Stimulated activated naive B cell treated with anti-CD40 and anti-IgM and Interleukin-4, amounts not matched to agents 10 μg/mL and 1 μg/mL and 100 μg/mL, for 72 hours (primary cell): ENCODE results near the gene PTCD3.

ENCODE experiments used
- ATAC-seq, 2 donors: fragments of 150-1000 bp; cut with Tn5 transposase; replicated peaks; 2 replicates each; pipeline ENCODE4 v1.10.0; 2021; ENCODE audit warnings: moderate library complexity in 1 of 2
- DNase-seq: peaks from one replicate; pipeline ENCODE4 v3.0.0; 2021
- H3K27ac Mint-ChIP-seq: one replicate; pipeline ENCODE4 v1.8.0; 2022; ENCODE audit warnings: mild to moderate bottlenecking, mixed read lengths
- H3K27me3 Mint-ChIP-seq, 2 donors: one replicate each; pipeline ENCODE4 v1.8.0; 2022; ENCODE audit warnings: mixed read lengths in 2 of 2
- H3K36me3 Mint-ChIP-seq, 2 donors: one replicate each; pipeline ENCODE4 v1.8.0; 2022; ENCODE audit warnings: mixed read lengths in 2 of 2, mild to moderate bottlenecking in 1 of 2
- H3K4me1 Mint-ChIP-seq, 2 donors: one replicate each; pipeline ENCODE4 v1.8.0; 2022; ENCODE audit warnings: mixed read lengths in 2 of 2, mild to moderate bottlenecking in 1 of 2
- H3K4me3 Mint-ChIP-seq, 2 donors: one replicate each; pipeline ENCODE4 v1.8.0; 2022; ENCODE audit warnings: mild to moderate bottlenecking in 2 of 2, mixed read lengths in 2 of 2, moderate library complexity in 1 of 2
- H3K9me3 Mint-ChIP-seq, 2 donors: one replicate each; pipeline ENCODE4 v1.8.0; 2022; ENCODE audit warnings: mixed read lengths in 2 of 2, mild to moderate bottlenecking in 1 of 2

The PTCD3 gene

GRCh38 chr2:86143926-86144685 lies 38.1 kb downstream of the PTCD3 start:
- H3K27ac Mint-ChIP-seq: peak overlapping the region; percentile 80
- DNase-seq (no peak), ATAC-seq (no peak)
- H3K27me3 Mint-ChIP-seq: no peaks in the 10 kb centered on the region
- H3K9me3 Mint-ChIP-seq: no peaks in the 10 kb centered on the region
- H3K4me1 Mint-ChIP-seq: peaks cover 7 to 8% of the 10 kb centered on the region in 2 donors
- peaks cover 22 to 46% of the 10 kb centered on the region in 2 donors for H3K36me3 Mint-ChIP-seq
- no peak overlapping the region for H3K4me3 Mint-ChIP-seq

GRCh38 chr2:86147793-86148192 lies 41.8 kb downstream of the PTCD3 start:
- H3K36me3 Mint-ChIP-seq: peaks cover 31 to 48% of the 10 kb centered on the region in 2 donors
- no peak for ATAC-seq

DNA sequence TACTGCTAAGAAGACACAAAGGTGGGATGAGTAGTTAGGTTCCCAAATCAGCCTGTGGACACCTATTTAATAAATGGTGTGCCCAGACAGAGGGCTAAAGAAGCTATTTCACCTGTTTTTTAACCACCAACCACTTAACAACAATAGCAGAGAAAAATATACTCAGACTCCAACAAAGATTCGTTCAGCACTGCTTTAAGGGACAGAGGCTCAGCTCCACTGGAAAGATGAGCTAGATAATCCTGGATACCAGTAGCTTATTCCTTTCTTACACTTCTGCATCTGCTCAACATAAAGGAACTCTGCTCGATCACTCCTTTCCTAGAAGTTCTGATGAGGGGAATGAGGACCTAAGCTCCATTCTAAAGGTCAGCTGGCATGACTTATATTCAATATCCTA lies 44.5 kb downstream of the PTCD3 start:
- no peaks in the 10 kb centered on the region for H3K27me3 Mint-ChIP-seq
- peaks cover 5 to 8% of the 10 kb centered on the region in 2 donors for H3K4me1 Mint-ChIP-seq
- ATAC-seq (no peak), DNase-seq (no peak)
- no peak overlapping the region for H3K4me3 Mint-ChIP-seq
- peaks cover 31 to 44% of the 10 kb centered on the region in 2 donors for H3K36me3 Mint-ChIP-seq
- H3K9me3 Mint-ChIP-seq: no peaks in the 10 kb centered on the region
- H3K27ac Mint-ChIP-seq: no peak overlapping the region

More at GRCh38 chr2:86147793-86148192, 41.8 kb downstream of the PTCD3 start:
- Mint-ChIP-seq H3K4me3 (no peak overlapping the region), H3K27ac (peak overlapping the region; percentile 83), H3K4me1 (peaks cover 7 to 8% of the 10 kb centered on the region in 2 donors), H3K27me3 (no peaks in the 10 kb centered on the region), H3K9me3 (no peaks in the 10 kb centered on the region)
- no peak for DNase-seq

DNA sequence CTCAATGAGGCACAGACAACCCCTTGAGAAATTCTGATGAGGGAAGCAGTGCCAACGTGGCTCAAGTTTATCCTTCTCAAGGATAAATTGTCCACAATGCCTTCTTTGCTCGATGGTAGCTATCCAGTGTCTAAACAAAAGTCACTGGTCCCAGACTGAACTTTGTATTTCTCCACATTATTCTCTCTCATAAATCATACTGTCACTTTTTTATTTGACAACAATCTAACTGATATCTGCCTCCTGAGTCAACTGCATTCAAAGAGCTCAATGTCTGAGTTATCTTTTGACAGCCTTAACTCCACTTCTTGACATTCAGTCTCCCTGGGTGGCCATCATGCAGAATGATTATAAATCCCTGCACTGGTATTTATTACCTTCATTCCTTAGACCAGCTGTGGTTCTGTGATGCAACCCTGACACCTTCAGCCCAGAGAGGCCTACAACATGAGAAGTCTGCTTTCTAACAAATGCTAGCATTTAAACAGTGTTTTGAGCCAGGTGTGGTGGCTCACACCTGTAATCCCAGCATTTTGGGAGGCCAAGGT lies 51.0 kb downstream of the PTCD3 start:
- no peak overlapping the region for H3K27ac Mint-ChIP-seq
- no peaks in the 10 kb centered on the region for H3K4me1 Mint-ChIP-seq
- ATAC-seq: no peak
- H3K4me3 Mint-ChIP-seq: no peak overlapping the region
- peaks cover 26 to 51% of the 10 kb centered on the region in 2 donors for H3K36me3 Mint-ChIP-seq
- no peaks in the 10 kb centered on the region for H3K9me3 Mint-ChIP-seq
- H3K27me3 Mint-ChIP-seq: no peaks in the 10 kb centered on the region
- no peak for DNase-seq

- Mint-ChIP-seq H3K36me3 (peaks cover 31 to 52% of the 10 kb centered on the region in 2 donors), H3K4me1 (no peaks in the 10 kb centered on the region), H3K27ac (no peak overlapping the region), H3K27me3 (no peaks in the 10 kb centered on the region), H3K9me3 (no peaks in the 10 kb centered on the region), H3K4me3 (no peak overlapping the region)
- no peak for DNase-seq
- ATAC-seq: no peak
Observed at GRCh38 chr2:86158286-86158685, 52.3 kb downstream of the PTCD3 start.

- DNase-seq: no peak
- Mint-ChIP-seq H3K9me3 (no peaks in the 10 kb centered on the region), H3K36me3 (peaks cover 28 to 48% of the 10 kb centered on the region in 2 donors), H3K4me3 (no peak overlapping the region), H3K27me3 (no peaks in the 10 kb centered on the region), H3K27ac (peak overlapping the region; percentile 9), H3K4me1 (no peaks in the 10 kb centered on the region)
- no peak for ATAC-seq
Observed at GRCh38 chr2:86160156-86160952, 54.3 kb downstream of the PTCD3 start.

- DNase-seq (no peak), ATAC-seq (no peak)
- H3K4me3 Mint-ChIP-seq: no peak overlapping the region
- H3K4me1 Mint-ChIP-seq: peaks cover 6 to 11% of the 10 kb centered on the region in 2 donors
- H3K9me3 Mint-ChIP-seq: no peaks in the 10 kb centered on the region
- H3K27me3 Mint-ChIP-seq: no peaks in the 10 kb centered on the region
- peaks cover 49 to 59% of the 10 kb centered on the region in 2 donors for H3K36me3 Mint-ChIP-seq
- H3K27ac Mint-ChIP-seq: no peak overlapping the region
Observed at GRCh38 chr2:86170449-86170848, 64.4 kb downstream of the PTCD3 start.

DNA sequence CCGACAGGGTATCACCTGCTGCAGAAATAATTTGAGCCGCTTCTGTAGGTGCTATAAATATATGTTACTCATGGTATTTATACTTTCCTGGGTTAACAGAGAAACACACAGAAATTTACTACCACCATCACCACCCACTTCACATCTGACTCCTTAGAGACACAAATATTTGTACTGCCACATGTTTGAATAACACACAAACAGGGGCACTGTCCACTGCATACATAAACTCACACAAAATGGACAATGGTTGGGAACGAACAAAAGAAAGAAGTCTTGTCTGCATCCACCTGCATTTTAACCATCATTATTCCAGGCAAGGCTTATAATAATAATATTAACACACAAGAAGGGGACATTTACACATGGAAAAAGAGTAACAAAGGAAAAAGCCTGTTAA lies 65.3 kb downstream of the PTCD3 start:
- DNase-seq (no peak), ATAC-seq (no peak)
- Mint-ChIP-seq H3K36me3 (peaks cover 49 to 63% of the 10 kb centered on the region in 2 donors), H3K9me3 (no peaks in the 10 kb centered on the region), H3K27me3 (no peaks in the 10 kb centered on the region), H3K27ac (no peak overlapping the region), H3K4me3 (no peak overlapping the region), H3K4me1 (peaks cover 11 to 19% of the 10 kb centered on the region in 2 donors)

DNA sequence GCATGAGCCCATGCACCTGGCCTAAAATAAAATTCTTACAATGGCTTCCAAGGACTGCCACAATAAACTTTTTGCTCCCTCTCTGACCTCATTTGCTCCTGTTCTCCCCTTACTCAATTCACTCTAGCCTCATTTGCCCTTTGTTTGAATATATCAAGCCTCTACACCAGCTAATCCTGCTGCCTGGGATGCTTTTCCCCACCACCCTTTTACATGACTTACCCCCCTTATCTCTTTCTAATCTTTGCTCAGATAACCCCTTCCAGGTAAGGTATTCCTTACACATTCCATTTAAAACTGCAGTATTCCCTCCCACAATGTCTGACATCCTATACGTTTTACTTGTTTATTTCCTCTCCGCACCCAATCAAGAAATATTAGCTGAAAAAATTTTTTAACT lies 66.6 kb downstream of the PTCD3 start:
- H3K27ac Mint-ChIP-seq: no peak overlapping the region

DNA sequence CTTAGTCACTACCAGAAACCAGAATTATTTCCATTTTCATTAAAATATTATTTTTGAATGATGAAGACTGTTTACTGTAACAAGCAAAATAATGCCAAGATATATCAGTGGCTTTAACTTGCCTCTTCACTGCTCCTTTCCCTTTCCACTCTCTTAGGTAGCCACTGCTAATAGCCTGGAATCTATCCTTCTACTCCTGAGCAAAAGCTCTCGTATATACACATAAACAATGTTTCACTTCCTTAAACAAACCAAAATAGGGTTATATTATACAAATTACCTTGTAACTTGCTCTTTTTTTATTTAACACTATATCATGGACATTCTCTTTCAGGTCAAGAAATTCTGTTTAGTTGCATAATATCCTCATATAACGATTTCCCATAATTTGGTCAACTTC lies 68.4 kb downstream of the PTCD3 start:
- Mint-ChIP-seq H3K4me1 (peaks cover 10 to 21% of the 10 kb centered on the region in 2 donors), H3K36me3 (peaks cover 40 to 50% of the 10 kb centered on the region in 2 donors), H3K9me3 (no peaks in the 10 kb centered on the region), H3K4me3 (no peak overlapping the region), H3K27me3 (no peaks in the 10 kb centered on the region), H3K27ac (no peak overlapping the region)
- DNase-seq (no peak), ATAC-seq (no peak)

More for the DNA sequence above, 66.6 kb downstream of the PTCD3 start:
- Mint-ChIP-seq H3K36me3 (peaks cover 45 to 63% of the 10 kb centered on the region in 2 donors), H3K4me3 (no peak overlapping the region), H3K27me3 (no peaks in the 10 kb centered on the region), H3K9me3 (no peaks in the 10 kb centered on the region), H3K4me1 (peaks cover 11 to 21% of the 10 kb centered on the region in 2 donors)
- DNase-seq: no peak
- ATAC-seq: no peak

- no peak overlapping the region for H3K27ac Mint-ChIP-seq
- peaks cover 40 to 50% of the 10 kb centered on the region in 2 donors for H3K36me3 Mint-ChIP-seq
- DNase-seq (no peak), ATAC-seq (no peak)
- H3K4me1 Mint-ChIP-seq: peaks cover 10 to 21% of the 10 kb centered on the region in 2 donors
- H3K9me3 Mint-ChIP-seq: no peaks in the 10 kb centered on the region
- no peak overlapping the region for H3K4me3 Mint-ChIP-seq
- H3K27me3 Mint-ChIP-seq: no peaks in the 10 kb centered on the region
Observed at GRCh38 chr2:86175828-86176227, 69.8 kb downstream of the PTCD3 start.

- peaks cover 10 to 21% of the 10 kb centered on the region in 2 donors for H3K4me1 Mint-ChIP-seq
- peaks cover 36 to 45% of the 10 kb centered on the region in 2 donors for H3K36me3 Mint-ChIP-seq
- H3K4me3 Mint-ChIP-seq: no peak overlapping the region
- DNase-seq: no peak
- no peaks in the 10 kb centered on the region for H3K27me3 Mint-ChIP-seq
- no peaks in the 10 kb centered on the region for H3K9me3 Mint-ChIP-seq
- H3K27ac Mint-ChIP-seq: no peak overlapping the region
- no peak for ATAC-seq
Observed at GRCh38 chr2:86176597-86176996, 70.6 kb downstream of the PTCD3 start.

- peak; percentile 41 to 48 for ATAC-seq
- Mint-ChIP-seq H3K9me3 (no peaks in the 10 kb centered on the region), H3K27ac (peak overlapping the region; percentile 89)
Observed at GRCh38 chr2:86185517-86186212, 79.6 kb downstream of the PTCD3 start.

DNA sequence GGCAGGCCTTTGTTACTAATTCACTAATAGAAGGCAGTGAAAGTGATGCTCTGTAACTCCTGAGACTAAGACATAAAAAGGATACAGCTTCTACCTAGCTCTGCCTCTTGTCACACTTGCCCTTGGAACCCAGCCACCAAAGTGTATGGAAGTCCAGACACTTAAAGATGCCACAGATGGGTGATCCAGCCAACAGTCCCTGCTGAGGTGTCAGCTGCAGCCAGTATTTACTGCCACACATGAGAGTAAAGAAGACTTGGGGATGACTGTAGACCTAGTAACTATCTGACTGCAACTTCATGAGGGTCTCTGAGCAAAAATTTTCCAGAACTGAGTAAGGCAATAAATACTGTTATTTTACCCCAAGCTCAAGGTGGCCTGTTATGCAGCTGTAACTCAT lies 80.4 kb downstream of the PTCD3 start:
- Mint-ChIP-seq H3K36me3 (peaks cover 12 to 39% of the 10 kb centered on the region in 2 donors), H3K4me3 (peak overlapping the region in 1 of 2 donors; percentile 31), H3K9me3 (no peaks in the 10 kb centered on the region), H3K27me3 (no peaks in the 10 kb centered on the region), H3K4me1 (peaks cover 31 to 65% of the 10 kb centered on the region in 2 donors), H3K27ac (peak overlapping the region; percentile 85)
- DNase-seq: no peak
- ATAC-seq: peak; percentile 45 to 76

More at GRCh38 chr2:86185517-86186212, 79.6 kb downstream of the PTCD3 start:
- Mint-ChIP-seq H3K36me3 (peaks cover 9 to 36% of the 10 kb centered on the region in 2 donors), H3K4me1 (peaks cover 31 to 59% of the 10 kb centered on the region in 2 donors), H3K4me3 (peak overlapping the region; percentile 30 to 31), H3K27me3 (no peaks in the 10 kb centered on the region)
- no peak for DNase-seq
